Sigmoid colon (tissue), 7 donors: ENCODE results near the gene FLVCR1. TPM values are rescaled to one million over a fixed set of nuclear protein-coding genes. Genes with fewer than 3 reads are reported as not detected.
A peak's percentile ranks its signal among the peaks of the same experiment; 100 is the strongest.

Experiments used
- DNase-seq: peaks from one replicate; pipeline ENCODE4 v3.0.0-alpha.2; 2019
- H3K27ac ChIP-seq, 4 donors: fragments of 200-600 bp; sonication (generic); one replicate each; pipeline ENCODE4 v1.5.1; 2016 to 2019; ENCODE audit warnings: mild to moderate bottlenecking in 1 of 4
- H3K27me3 ChIP-seq, 3 donors: fragments of 200-600 bp; sonication (generic); one replicate each; pipeline ENCODE4 v1.5.1; 2019; ENCODE audit warnings: mild to moderate bottlenecking in 1 of 3
- H3K36me3 ChIP-seq, 4 donors: fragments of 200-600 bp; sonication (generic); one replicate each; pipeline ENCODE4 v1.5.1; 2016 to 2019
- H3K4me1 ChIP-seq, 4 donors: fragments of 200-600 bp; sonication (generic); one replicate each; pipeline ENCODE4 v1.5.1; 2017 to 2019
- H3K4me3 ChIP-seq, 4 donors: fragments of 200-600 bp; sonication (generic); one replicate each; pipeline ENCODE4 v1.5.1; 2017 to 2019; ENCODE audit warnings: mild to moderate bottlenecking in 2 of 4, moderate library complexity in 1 of 4
- H3K9me3 ChIP-seq, 4 donors: fragments of 200-600 bp in 3 of 4; sonication (generic) in 3 of 4; one replicate each; pipeline versions ENCODE4 v1.5.1 to v1.6.1; 2013 to 2019
- CTCF ChIP-seq, 4 experiments: fragments of 450-650 bp in 3 of 4; fragments of 200-600 bp in 1 of 4; IDR thresholded peaks; one replicate each; pipeline ENCODE4 v1.5.1; 2016 to 2019; ENCODE audit warnings: antibody characterized with exemption in 4 of 4, mild to moderate bottlenecking in 3 of 4, moderate library complexity in 2 of 4
- EP300 ChIP-seq, 4 donors: sonication (generic); formaldehyde crosslinking; IDR thresholded peaks; one replicate each; pipeline ENCODE4 v1.6.1; 2017; ENCODE audit warnings: antibody characterized with exemption in 4 of 4
- POLR2A ChIP-seq, 2 donors: fragments of 450-650 bp; IDR thresholded peaks; one replicate each; pipeline ENCODE4 v1.6.1; 2016; ENCODE audit warnings: antibody characterized with exemption in 2 of 2, mild to moderate bottlenecking in 2 of 2, moderate library complexity in 2 of 2
- POLR2AphosphoS5 ChIP-seq, 4 donors: sonication (generic); formaldehyde crosslinking; IDR thresholded peaks; one replicate each; pipeline ENCODE4 v1.6.1; 2017; ENCODE audit warnings: antibody characterized with exemption in 4 of 4
- WGBS, 2 donors: extraction: QIAGEN DNeasy Blood & Tissue Kit; methylation state at CpG; one replicate each; pipeline ENCODE4 v1.1.7; 2013; 5-methylcytosine and 5-hydroxymethylcytosine counted together
- intact Hi-C: fragments of 100-400 bp; cut with DNase I; formaldehyde crosslinking; loops from one replicate; pipeline ENCODE4 v1.15.1; 2023
- polyA plus RNA-seq, 3 donors: library from polyadenylated mRNA; stranded (reverse); fragments of 200-250 nt; gene quantifications; one replicate each; pipeline ENCODE4 v1.2.3, GENCODE V29; 2013
- total RNA-seq, 4 donors: library from RNA; depleted of rRNA; stranded (reverse); fragments of >200 nt; gene quantifications; one replicate each; pipeline ENCODE4 v1.1.0, GENCODE V29; 2016
- donor health status: healthy with polysubstance abuse.
- donor health status: Bipolar disorder and iron deficiency.
- donor health status: healthy.

FLVCR1 gene
- total and polyA plus RNA-seq, 7 donors = 0.60 to 6.9 (median 3.3) TPM

GRCh38 chr1:212914789-212915188, 56.7 kb downstream of the FLVCR1 start:
- no peak for DNase-seq
- intact Hi-C loops = no loop called here
- H3K4me3 ChIP-seq = no peak overlapping the region
- WGBS, 2 donors = 78 to 79% methylated on average over 3 of the region's 3 CpGs
- no peaks in the 10 kb centered on the region for H3K4me1 ChIP-seq
- H3K27ac ChIP-seq = no peak overlapping the region
- no peak for TF ChIP-seq POLR2A (IDR thresholded peaks at IDR 0.05)
- no peak for TF ChIP-seq CTCF (IDR thresholded peaks at IDR 0.05)
- no peak for TF ChIP-seq EP300 (IDR thresholded peaks at IDR 0.05)
- TF ChIP-seq POLR2AphosphoS5 (IDR thresholded peaks at IDR 0.05) = no peak
- no peaks in the 10 kb centered on the region for H3K9me3 ChIP-seq
- H3K36me3 ChIP-seq = no peaks in the 10 kb centered on the region
- no peaks in the 10 kb centered on the region for H3K27me3 ChIP-seq

GRCh38 chr1:212915245-212916091, 57.4 kb downstream of the FLVCR1 start:
- DNase-seq = peak; percentile 81
- H3K36me3 ChIP-seq = no peaks in the 10 kb centered on the region

GRCh38 chr1:212916481-212917133, 58.5 kb downstream of the FLVCR1 start:
- Histone ChIP-seq H3K4me3 (peak overlapping the region in 1 of 4 donors; percentile 12), H3K4me1 (no peaks in the 10 kb centered on the region), H3K36me3 (no peaks in the 10 kb centered on the region), H3K27me3 (no peaks in the 10 kb centered on the region), H3K9me3 (no peaks in the 10 kb centered on the region), H3K27ac (peak overlapping the region in 2 of 4 donors; percentile 3 to 34)
- no peak for DNase-seq
- TF ChIP-seq EP300 (IDR thresholded peaks at IDR 0.05) (no peak), POLR2A (IDR thresholded peaks at IDR 0.05) (no peak), POLR2AphosphoS5 (IDR thresholded peaks at IDR 0.05) (no peak), CTCF (IDR thresholded peaks at IDR 0.05) (no peak)
- 27% methylated on average over 23 of the region's 23 CpGs for WGBS, 2 donors
- intact Hi-C loops = no loop called here

More at GRCh38 chr1:212915245-212916091, 57.4 kb downstream of the FLVCR1 start:
- TF ChIP-seq POLR2A (IDR thresholded peaks at IDR 0.05) (no peak), EP300 (IDR thresholded peaks at IDR 0.05) (no peak), CTCF (IDR thresholded peaks at IDR 0.05) (peak in 1 of 4 experiments; percentile 15), POLR2AphosphoS5 (IDR thresholded peaks at IDR 0.05) (no peak)
- intact Hi-C loops = no loop called here
- WGBS, 2 donors = 81 to 84% methylated on average over 13 of the region's 13 CpGs
- Histone ChIP-seq H3K9me3 (no peaks in the 10 kb centered on the region), H3K27ac (no peak overlapping the region), H3K4me3 (no peak overlapping the region), H3K27me3 (no peaks in the 10 kb centered on the region), H3K4me1 (no peaks in the 10 kb centered on the region)

- Histone ChIP-seq H3K4me1 (peaks cover 0 to 2% (median 0%) of the 10 kb centered on the region in 4 donors), H3K27me3 (no peaks in the 10 kb centered on the region), H3K9me3 (no peaks in the 10 kb centered on the region), H3K27ac (no peak overlapping the region), H3K36me3 (no peaks in the 10 kb centered on the region), H3K4me3 (no peak overlapping the region)
- DNase-seq = no peak
- TF ChIP-seq CTCF (IDR thresholded peaks at IDR 0.05) (no peak), EP300 (IDR thresholded peaks at IDR 0.05) (no peak), POLR2A (IDR thresholded peaks at IDR 0.05) (no peak), POLR2AphosphoS5 (IDR thresholded peaks at IDR 0.05) (no peak)
- WGBS, 2 donors = 54 to 80% methylated on average over 9 of the region's 9 CpGs
- intact Hi-C loops = no loop called here
These were observed 59.0 kb downstream of the FLVCR1 start for GRCh38 chr1:212917134-212917485.
